ENCODE data around the gene CPNE6.

Gene CPNE6

GRCh38 chr14:24086193-24086955 lies 15.0 kb downstream of the CPNE6 start:
- no peak for DNase-seq (ENCODE audit: low spot score)

DNA sequence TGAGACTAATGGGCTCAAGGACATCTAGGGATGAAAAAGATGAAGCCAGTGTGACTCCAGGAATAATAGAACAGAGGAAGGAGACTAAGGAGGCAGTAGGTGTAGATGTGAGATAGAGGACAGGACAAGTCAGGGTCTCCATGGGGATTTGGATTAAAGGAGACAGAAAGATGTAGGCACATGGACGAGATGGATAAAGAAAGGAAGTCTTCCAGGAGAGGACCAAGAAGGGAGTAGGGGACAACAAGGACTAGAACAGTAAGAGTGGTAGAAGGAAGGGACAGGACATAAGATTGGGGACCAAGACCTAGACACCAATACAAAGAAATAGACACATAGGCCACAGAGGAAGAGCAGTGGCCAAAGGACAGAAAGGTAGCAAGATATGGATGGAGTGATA lies 15.6 kb downstream of the CPNE6 start:
- DNase-seq (ENCODE audit: low spot score): no peak

GRCh38 chr14:24088095-24088494 lies 16.7 kb downstream of the CPNE6 start:
- no peak for DNase-seq (ENCODE audit: low spot score)

DNA sequence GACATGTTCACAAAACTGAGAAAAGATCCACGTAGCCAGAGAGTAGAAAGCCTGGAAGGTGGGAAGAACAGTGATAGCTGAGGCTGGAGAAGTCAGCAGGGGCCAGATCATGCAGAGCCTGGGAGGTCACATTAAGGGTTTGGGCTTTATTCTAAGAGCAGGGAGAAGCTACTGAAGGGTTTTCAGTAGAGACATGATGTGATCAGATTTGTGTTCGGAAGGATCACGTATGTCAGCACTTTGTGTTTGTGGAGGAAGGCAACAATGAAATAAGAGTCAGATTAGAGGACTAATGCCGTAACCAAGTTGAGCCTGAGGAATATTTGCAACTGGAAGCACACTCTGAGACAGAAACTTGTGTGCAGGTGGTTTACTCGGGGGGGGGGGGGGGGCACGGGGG lies 18.5 kb downstream of the CPNE6 start:
- no peak for DNase-seq (ENCODE audit: low spot score)

DNA sequence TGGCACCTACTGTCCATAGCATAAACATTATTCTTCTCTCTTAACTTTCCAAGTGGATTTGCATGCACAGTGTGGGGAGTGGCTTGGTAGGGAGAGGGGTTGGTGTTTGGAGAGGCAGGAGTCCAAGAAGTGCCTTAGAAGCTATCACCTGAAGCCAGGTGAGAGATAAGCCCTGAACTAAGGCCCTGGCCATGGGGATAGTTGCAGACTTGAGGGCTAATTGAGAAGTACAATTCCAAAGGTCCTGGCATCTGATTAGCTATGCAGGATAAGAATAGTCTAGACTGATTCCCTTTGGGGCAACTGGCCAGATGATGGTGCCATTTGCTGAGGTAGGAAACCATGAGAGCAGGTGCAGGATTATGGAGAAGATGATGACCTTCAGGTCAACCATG lies 20.7 kb downstream of the CPNE6 start:
- DNase-seq (ENCODE audit: low spot score): no peak

- no peak for DNase-seq (ENCODE audit: low spot score)
Observed at GRCh38 chr14:24092505-24093206, 21.3 kb downstream of the CPNE6 start.

DNA sequence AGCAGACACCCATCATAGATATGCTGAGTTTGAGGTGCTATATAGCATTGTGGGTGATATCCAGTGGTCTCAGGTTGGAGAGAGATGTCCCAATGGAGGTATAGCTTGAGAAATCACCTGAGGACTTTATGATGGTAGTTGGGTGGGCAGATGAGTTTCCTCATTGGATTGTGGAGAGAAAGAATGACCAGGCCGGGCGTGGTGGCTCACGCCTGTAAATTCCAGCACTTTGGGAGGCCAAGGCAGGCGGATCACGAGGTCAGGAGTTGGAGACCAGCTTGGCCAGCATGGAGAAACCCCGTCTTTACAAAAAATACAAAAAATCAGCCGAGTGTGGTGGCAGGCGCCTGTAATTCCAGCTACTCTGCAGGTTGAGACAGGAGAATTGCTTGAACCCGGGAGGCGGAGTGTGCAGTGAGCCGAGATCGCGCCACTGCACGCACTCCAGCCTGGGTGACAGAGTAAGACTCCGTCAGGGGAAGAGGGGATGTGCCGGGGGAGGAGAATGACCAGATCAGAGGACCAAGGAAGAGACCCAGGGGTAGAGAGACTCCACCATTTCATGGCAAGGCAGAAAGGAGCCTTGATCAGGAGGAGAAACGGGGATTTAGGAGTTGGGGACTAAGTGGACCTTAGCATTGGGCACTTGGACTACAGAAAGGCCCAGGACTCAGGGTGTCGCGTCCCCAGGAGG lies 22.0 kb downstream of the CPNE6 start:
- no peak for DNase-seq (ENCODE audit: low spot score)

DNA sequence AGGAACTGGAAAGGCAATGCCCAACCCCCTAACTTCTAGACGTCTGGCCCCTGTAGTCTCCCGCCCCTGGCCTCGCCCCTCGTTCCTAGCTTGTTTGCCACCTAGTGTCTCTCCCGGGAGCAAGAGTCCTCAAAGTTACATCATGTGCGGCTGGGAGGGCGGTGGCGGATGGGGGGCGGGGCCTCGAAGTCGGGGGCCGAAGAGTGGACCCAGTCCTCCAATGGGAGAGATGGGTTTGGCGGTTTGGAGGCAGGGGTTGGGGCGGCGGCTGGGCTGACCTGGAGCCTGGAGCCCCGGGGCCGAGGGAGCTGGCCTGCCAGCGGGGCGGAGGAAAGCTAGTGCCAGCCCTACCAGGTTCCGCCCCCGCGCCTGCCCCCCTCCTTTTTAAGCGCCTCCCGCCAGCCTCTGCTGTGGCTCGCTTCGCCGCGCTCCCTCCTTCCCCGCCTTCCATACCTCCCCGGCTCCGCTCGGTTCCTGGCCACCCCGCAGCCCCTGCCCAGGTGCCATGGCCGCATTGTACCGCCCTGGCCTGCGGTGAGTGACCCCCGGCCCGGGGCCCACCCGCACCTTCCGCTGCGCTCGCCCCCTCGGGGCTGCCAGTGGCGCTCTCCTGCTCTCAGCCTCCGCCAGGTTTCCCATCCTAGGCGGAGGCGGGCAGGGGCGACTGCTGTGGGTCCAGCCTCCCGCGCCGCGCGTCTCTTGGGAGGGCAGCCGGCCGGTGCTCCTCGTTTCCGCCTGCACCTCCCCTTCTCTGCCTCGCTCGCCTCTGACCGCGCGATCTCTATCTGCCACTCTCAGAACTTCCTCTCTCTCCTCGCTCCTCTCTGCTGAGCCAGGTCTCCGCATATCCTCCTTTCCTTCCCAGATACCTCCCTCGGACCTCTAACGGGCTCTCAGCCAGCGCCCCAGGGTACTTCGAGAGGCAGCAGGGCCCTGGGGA lies 22.8 kb downstream of the CPNE6 start, which contains the start of gene PCK2:
PCK2 (plus strand) TSS at position 411 of the 940 bp plus-strand sequence; CDS start at position 506, 95 bp downstream.
- peak; percentile 98 for DNase-seq (ENCODE audit: low spot score)

- DNase-seq (ENCODE audit: low spot score): no peak
Observed at GRCh38 chr14:24094841-24095270, 23.5 kb downstream of the CPNE6 start.

- DNase-seq (ENCODE audit: low spot score): peak; percentile 67
Observed at GRCh38 chr14:24095271-24096068, 24.1 kb downstream of the CPNE6 start.

- no peak for DNase-seq (ENCODE audit: low spot score)
Observed at GRCh38 chr14:24096545-24097181, 25.3 kb downstream of the CPNE6 start.

DNA sequence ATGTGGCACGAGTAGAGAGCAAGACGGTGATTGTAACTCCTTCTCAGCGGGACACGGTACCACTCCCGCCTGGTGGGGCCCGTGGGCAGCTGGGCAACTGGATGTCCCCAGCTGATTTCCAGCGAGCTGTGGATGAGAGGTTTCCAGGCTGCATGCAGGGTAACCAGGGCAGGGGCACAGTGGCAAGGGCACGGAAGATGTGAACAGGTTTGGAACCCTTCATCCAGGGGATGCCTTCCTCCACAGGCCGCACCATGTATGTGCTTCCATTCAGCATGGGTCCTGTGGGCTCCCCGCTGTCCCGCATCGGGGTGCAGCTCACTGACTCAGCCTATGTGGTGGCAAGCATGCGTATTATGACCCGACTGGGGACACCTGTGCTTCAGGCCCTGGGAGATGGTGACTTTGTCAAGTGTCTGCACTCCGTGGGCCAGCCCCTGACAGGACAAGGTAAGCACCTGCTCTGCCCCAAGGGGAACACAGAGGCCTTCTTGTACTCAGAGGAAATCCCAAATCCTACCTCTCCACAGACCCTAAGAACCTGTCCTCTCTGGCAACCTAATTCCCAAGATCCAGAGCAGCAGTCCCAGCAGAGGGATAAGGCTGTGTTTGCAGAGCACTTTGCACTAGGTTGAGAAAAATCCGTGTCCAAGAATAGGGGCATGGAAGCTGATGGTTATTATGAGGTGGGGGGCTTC lies 27.0 kb downstream of the CPNE6 start:
- DNase-seq (ENCODE audit: low spot score): no peak

DNA sequence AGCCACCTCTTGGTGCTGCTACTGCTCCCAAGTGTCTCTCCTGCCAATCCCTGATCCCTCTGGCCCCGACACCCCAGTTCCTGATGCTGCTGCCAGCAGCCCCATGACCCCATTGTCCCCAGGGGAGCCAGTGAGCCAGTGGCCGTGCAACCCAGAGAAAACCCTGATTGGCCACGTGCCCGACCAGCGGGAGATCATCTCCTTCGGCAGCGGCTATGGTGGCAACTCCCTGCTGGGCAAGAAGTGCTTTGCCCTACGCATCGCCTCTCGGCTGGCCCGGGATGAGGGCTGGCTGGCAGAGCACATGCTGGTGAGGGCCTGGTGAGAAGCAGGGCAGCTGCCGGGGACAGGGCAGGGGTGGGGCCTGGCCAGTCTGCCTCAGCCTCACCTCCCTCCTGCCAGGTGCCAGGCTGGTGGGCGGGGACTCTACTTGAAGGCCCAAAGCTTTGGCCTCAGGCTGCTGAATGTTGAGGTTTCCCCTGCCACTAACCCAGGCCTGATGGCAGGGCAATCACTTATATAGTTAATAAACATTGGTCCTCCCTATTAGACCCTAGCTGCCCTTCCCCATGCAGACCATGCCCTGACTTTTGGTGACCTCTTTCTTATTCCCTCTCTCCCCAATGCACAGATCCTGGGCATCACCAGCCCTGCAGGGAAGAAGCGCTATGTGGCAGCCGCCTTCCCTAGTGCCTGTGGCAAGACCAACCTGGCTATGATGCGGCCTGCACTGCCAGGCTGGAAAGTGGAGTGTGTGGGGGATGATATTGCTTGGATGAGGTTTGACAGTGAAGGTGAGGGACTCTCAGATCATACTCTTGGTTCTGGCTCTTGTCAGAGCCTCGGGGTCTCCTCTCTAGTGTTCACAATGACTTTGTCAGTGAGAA lies 27.8 kb downstream of the CPNE6 start:
- no peak for DNase-seq (ENCODE audit: low spot score)

DNA sequence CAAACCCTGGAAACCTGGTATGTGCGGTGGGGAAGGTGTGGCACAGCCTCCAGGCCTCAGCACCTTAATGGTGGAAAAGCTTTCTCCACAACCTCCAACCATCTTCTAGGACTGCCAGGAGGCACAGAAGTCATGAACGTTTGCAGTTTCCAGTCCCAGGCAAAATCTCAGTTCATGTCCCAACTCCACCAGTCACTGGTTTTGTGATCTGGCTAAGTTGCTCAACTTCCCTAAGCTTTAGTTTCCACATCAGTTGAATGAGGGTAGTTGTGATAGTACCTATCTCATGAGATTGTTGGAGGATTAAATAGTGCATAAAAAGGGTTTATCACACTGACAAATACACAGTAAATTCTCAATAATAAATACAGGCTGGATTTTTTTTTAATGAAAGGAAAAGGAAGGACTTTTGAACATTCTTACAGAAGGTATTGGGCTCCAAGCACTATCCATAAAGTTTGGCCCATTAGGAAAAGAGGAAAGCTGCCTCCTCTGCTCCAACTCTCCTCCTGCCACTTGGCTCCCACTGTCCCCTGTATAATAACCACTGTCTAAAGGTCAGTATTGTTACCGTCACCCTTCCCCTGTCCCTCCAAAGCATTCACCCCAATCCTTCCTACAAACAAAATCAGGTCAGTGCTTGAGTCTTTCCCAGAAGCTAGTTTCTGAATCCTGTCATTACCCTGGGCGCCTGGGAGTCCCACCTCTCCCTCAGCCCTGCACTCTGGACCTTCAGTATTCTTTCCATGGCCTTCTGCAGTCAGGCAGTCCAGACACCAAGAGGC lies 29.0 kb downstream of the CPNE6 start:
- no peak for DNase-seq (ENCODE audit: low spot score)

DNA sequence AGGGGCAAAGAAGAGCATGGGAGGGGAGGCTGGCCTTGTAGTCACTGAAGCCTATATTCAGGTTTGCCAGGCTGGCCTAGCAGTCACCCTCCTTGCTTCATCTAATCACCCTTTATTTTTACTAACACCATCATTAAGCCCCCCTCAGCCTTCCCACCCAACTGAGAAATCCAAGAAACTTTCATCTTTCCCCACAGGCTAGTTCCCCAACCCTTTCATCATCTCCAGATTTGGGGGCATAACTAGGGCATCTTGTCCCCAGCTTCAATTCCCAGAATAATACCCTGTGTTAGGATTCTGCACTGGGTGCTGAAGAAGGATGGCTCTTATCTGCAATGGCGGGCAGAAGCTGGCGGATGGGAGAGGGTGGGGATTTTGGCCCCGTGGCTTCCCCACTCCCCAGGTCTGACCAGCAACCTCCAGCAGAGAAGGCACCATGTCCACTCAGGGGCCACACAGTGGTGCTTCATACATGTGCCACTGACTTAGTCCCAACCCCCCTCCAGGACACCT lies 29.7 kb downstream of the CPNE6 start:
- DNase-seq (ENCODE audit: low spot score): no peak

DNA sequence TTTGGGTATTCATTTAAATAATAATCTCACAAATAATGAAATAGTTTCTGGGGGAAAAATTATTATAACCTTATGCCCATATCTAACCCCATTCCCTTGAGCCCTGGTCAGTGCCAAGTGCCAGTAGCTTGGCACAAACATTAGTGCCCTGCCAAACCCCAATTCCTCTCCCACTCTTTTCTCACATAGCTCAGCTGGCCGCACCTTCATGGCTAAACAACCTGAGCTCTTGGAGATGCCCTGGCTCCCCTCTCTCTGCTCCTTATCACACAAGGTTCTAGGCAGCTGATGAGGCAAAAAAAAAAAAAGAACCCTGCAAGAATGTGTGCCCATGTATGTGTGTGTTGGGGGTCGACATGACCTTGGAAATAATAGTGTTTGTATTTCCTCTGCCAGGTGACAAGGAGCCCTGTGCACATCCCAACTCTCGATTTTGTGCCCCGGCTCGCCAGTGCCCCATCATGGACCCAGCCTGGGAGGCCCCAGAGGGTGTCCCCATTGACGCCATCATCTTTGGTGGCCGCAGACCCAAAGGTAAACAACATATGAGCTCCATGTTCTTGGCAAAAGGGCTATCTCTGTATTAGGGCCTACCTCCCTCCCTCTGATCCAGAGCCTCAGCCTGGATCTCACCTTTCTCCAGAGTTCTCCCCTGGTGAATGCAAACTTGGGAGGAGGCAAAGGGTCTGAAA lies 31.1 kb downstream of the CPNE6 start:
- DNase-seq (ENCODE audit: low spot score): no peak

DNA sequence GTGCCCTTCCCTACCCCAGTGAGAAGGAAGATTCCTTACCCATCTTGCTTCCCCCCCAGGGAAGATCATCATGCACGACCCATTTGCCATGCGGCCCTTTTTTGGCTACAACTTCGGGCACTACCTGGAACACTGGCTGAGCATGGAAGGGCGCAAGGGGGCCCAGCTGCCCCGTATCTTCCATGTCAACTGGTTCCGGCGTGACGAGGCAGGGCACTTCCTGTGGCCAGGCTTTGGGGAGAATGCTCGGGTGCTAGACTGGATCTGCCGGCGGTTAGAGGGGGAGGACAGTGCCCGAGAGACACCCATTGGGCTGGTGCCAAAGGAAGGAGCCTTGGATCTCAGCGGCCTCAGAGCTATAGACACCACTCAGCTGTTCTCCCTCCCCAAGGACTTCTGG lies 32.1 kb downstream of the CPNE6 start:
- DNase-seq (ENCODE audit: low spot score): no peak
